Tibial nerve (tissue), 3 donors: Measurements from ENCODE around the gene GABRA4.

Experiments used
- CTCF ChIP-seq, 5 experiments: fragments of 200-600 bp in 3 of 5; fragments of 450-650 bp in 2 of 5; sonication (generic) in 3 of 5; IDR thresholded peaks; one replicate each; pipeline ENCODE4 v1.5.1; 2016 to 2019; ENCODE audit warnings: antibody characterized with exemption in 5 of 5, mild to moderate bottlenecking in 3 of 5, moderate library complexity in 2 of 5
- POLR2A ChIP-seq, 2 donors: fragments of 450-650 bp; IDR thresholded peaks; one replicate each; pipeline ENCODE4 v1.6.1; 2017; ENCODE audit warnings: antibody characterized with exemption in 2 of 2, mild to moderate bottlenecking in 2 of 2, moderate library complexity in 2 of 2

GRCh38 chr4:46937493-46937892 is 55.9 kb downstream of the GABRA4 start:
- TF ChIP-seq CTCF (IDR thresholded peaks at IDR 0.05) (no peak), POLR2A (IDR thresholded peaks at IDR 0.05) (no peak)
